NCI-H510A treated with DMSO at 0.1 percent for 48 hours (cell line): Measurements from ENCODE around the gene ADGRF1.
"Not testable (repeated sequence)": the region's sequence is repeated elsewhere in the genome, so short reads cannot be mapped to it uniquely, and the experiment has no call there.

Source experiments
- DNase-seq: peaks from one replicate; lab custom pipeline; 2025; lab: John Stamatoyannopoulos, UW

Gene ADGRF1

GRCh38 chr6:47042275-47042791, at the start of gene ADGRF1:
ADGRF1 (minus strand) TSS chr6:47042332; CDS start chr6:47029061, 13,271 bp downstream.
- no peak for DNase-seq

DNA sequence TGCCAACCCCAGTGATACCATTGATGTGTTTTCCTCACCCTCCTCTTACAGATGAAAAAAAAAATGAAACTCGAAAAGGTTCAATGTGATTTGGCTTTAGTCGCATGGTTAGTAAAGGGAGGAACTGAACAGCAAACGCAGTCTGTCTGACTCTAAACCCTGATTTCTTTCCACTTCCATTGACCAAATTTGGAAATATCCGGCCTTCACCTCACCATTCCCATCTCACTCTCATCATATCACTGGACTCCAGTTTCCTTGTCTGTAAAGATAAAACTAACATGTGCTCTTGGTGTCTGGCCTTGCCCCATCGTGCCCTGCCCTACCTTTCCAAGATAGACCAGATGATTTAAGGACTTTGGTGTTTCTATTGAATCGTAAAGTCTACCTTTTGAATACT, 48.7 kb upstream of the ADGRF1 start:
- no peak for DNase-seq

DNA sequence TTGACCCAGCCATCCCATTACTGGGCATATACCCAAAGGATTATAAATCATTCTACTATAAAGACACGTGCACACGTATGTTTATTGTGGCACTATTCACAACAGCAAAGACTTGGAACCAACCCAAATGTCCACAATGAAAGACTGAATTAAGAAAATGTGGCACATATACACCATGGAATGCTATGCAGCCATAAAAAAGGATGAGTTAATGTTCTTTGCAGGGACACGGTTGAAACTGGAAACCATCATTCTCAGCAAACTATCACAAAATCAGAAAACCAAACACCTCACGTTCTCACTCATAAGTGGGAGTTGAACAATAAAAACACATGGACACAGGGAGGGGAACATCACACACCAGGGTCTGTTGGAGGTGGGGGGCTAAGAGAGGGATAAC, 47.3 kb upstream of the ADGRF1 start:
- DNase-seq, result not testable (repeated sequence)

DNA sequence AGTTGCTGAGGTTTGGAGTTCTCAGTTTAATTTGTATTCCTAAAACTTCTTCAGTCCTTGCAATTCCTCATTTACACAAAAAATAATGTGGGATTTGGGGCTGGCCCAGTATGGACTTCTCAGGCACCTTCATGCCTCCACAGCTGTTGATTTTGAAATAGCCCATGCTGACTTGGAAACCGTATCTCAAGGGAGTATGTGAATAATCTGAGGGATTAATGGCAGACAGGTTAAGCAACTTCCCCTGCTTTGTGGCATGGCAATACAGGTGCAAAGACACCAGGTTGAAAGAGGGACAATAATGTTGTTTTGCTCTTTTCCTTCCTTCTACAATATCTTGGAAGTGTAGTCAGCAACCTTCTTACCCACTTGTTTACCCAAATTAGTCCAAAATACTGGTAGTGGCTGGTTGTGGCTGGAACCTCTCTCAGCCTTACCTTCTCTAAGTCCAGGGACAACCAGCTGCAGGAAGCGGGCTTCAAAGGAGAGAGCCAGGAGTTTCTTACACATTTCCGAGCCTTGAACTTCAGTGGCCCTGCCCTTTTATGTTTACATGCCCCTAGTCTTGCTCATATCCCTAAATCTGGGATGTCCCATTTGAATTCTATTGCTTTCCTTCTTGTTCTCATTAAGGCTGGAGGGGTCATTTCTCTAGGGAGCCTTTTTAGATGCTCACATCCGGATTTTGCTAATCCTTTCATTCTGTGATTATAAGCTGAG, 44.1 kb upstream of the ADGRF1 start:
- no peak for DNase-seq

DNA sequence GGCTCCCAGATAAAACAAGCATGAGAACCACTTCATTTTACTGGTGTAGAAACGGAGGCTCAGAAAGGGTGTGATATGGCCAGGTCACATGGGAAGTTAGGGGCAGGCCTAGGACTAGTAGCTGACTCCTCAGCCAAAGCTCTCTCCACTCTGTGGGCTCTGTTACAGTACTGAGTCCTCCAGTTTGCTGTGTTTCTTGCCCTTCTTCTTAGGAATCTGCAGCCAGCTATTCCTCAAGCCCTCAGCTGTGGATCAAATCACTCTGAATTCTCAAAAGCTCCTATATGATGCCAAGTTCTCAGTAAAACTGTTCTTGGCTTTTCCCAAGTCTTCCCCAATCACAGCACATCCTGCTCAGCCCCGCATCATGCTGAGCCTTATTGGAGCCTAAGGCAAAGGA, 42.5 kb upstream of the ADGRF1 start:
- DNase-seq, result no peak

DNA sequence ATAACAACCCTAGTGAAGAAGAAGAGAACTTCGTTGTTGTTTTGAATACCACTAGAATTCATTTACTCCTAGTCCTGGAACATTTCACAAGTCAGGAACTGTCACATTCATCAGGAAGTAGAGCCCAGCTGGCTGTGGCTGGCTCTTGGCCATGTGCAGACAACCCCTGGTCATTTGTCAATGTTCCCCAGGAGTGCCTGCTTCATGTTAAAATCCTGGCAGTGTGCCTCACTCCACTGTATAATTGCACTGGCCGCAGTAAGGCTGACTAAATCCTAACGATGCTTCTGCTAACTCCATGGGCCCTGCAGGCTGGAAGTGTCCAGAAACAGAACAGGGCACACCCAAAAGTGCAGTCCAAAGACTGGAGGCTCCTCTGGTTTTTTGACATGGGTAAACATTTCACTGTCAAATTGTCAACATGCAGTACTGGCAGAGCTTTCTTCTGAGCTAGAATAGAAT, 41.5 kb upstream of the ADGRF1 start:
- DNase-seq, result peak; percentile 59

DNA sequence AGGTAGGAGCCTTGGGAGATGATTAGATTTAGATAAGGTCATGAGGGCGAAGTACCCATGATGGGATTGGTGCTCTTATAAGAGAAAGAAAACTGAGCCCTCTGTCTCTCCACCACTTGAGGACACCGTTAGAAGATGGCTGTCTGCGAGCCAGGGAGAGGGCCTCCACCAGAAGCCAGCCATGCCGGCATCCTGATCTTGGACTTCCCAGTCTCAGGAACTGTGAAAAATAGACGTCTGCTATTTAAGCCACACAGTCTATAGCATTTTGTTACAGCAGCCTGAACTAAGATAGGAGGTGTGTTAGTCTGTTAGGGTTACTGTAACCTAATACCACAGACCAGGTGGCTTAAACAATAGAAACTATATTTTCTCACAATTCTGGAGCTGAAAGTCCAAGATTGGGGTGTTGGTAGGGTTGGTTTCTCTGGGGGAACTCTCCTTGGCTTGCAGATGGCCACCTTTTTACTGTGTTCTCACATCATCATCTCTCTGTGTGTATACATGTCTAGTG, 38.0 kb upstream of the ADGRF1 start:
- no peak for DNase-seq

GRCh38 chr6:47079638-47080037, 37.5 kb upstream of the ADGRF1 start:
- no peak for DNase-seq

DNA sequence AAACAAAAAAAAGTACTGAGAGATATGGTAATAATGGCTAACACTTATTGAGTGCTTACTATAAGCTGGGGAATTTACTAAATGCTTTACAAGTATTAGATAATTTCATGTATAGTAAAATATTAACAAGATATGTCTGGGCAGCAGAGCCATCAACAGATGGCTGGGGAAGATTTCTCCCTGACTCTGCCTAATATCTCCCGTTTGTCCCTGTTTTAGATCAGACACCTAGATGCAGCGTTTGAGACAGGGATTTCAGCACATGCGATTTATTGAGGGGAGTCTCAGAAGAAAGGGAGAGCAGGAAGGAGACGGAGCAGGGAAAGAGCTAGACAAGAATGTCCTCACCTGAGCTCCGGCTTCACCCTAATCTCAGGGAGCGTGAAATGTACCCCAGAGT, 36.9 kb upstream of the ADGRF1 start:
- no peak for DNase-seq

- no peak for DNase-seq
Measured at GRCh38 chr6:47076422-47077344, 34.6 kb upstream of the ADGRF1 start.

- no peak for DNase-seq
Measured at GRCh38 chr6:47075741-47076421, 33.7 kb upstream of the ADGRF1 start.

DNA sequence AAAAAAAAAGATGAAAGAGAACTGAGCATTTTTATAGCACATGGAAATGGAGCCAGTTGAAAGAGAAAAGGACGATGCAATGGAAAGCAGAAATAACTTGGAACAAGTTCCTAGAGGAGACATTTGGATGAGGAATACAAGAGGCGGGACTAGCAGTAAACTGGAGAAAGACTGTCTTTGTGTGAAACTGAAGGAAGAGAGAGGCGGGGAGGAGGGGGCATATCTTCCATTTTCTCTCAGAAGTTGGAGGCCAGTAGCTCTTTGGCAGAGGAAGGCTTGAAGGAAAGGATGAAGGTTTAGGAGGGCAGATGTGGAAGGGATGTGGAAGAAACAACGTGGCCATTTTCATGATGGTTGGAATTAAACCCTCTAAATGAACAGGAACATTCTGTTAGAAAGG, 33.0 kb upstream of the ADGRF1 start:
- no peak for DNase-seq

DNA sequence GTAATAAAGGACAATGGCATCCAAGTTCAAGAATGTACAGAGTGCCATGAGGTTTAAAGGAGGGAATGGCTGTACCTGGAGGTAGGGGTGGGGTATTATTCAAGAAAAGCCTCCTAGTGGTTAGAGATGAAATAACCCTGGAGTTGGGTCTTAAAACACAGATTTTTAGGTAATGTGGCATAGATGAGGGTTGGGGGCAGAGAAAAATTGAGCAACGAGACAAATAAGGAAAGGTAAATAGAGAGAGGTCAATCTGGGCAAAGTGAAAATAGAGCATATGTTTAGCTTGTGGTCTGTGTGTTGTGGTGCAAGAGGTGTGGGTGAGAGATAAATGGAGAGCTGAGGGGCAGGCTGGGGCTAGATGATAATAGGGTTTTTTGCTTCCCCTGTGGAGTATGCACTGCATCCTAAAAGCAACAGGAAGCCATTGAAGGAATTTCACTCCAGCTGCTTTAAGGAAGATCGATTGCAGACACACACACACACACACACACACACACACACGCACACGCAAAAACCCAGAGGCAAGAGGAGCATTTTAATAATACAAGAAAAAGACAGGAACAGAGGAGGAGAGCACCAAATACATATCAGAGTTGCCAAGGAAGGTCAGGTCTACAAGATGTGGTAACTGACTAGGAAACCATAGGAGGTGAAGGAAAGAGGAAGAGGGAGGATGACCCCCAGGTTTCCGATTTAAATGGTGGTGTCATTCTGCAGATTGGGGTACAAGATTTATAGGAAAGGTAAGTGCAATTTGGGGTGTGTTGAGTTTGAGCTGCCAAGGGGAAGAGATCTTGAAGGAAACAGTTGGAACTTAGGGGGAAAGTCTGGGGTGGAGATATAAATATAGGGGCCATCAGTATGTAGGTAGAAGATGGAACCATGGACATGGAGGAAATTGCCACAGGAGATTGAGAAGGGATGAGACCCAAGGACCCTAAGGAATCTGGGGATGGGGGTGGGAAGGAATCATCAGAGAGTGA, 31.3 kb upstream of the ADGRF1 start:
- DNase-seq, result no peak

DNA sequence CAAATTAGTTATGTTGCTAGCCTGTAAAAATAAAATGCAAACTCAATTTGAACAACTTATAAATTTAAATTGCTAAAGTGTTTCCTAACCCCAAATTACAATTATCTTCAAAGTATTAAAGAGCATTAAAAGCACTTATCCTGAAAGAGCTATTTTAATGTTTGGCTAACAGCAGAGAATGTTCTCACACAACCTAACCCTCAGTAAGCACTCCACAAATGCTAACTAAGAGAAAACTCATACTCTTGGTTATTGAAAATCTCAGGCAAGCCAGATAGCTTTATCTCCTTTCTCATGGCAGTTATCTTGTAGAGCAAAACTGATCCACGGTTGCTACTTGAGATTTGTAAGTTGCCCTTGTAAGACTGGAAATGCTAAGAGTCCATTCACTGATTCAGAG, 30.5 kb upstream of the ADGRF1 start:
- no peak for DNase-seq

DNA sequence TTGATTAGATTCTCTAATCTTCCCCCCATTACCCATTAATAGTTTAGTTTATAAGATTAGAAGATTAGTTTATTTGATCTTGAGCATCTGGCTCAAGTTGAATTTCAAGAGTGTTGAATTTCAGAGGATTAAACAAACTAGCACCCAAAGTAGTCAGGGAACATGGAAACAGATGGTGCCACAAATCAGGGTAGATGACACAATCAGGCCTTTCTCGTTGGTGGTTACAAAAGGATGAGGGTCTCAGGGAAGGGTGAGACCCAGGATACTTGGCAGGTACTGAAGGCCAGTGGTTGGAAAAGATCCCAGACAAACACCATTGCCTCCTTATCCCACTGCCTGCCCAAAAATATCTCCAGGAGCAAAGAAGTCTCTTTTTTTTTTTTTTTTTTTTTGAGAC, 29.5 kb upstream of the ADGRF1 start:
- DNase-seq, result no peak

DNA sequence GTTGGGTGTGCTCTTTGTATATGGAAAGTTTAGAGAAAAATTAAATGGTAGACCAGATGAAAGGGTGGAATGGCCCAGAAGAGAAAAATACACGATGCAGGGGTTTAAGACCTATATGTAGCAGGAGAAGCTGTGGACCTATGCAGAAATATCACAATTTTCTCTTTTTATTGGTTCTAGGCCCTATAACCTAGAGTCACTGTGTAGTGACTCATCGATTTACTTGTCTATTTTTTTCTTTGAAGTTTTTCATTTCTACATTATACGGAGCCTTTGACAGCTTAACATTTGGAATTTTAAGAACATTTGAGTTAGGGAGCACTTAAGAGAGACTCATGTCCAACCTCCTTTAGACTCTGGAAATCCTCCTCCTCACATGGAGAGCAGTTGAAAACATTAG, 28.3 kb upstream of the ADGRF1 start:
- no peak for DNase-seq

DNA sequence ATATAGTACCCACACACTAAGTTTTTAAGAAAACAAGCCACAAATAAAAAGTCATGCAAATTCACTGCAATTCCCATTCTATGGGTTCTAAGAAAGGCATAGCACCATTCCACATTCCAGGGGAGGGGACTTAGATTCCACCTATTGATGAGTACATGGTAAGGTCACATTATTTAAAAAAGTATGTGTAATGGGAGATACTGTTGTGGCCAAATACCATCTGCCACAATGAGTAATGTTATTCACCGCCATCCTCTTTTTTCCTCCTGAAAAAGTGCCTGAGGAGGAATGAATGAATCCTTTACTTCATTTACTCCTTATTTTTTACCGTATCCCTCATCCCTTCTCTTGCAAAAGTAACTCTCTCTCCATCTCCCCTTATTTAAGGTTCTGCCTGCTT, 27.0 kb upstream of the ADGRF1 start:
- DNase-seq, result no peak

GRCh38 chr6:47066418-47066817, 24.3 kb upstream of the ADGRF1 start:
- no peak for DNase-seq

GRCh38 chr6:47064274-47064673, 22.1 kb upstream of the ADGRF1 start:
- no peak for DNase-seq

- no peak for DNase-seq
Measured at GRCh38 chr6:47062346-47062745, 20.2 kb upstream of the ADGRF1 start.
